Measurements from ENCODE around the gene CDSN. TPM values are rescaled to one million over a fixed set of nuclear protein-coding genes. Genes with fewer than 3 reads are reported as not detected.
A peak's percentile ranks its signal among the peaks of the same experiment; 100 is the strongest.

Gene CDSN
- total RNA-seq, 2 donors from 2014 or later = 0.50 to 1.5 TPM

GRCh38 chr6:31132806-31133205 lies 12.6 kb upstream of the CDSN start:
- Histone ChIP-seq H3K4me1 (replicated peaks) (no peaks in the 10 kb centered on the region), H3K36me3 (no peaks in the 10 kb centered on the region), H3K9me3 (no peaks in the 10 kb centered on the region), H3K27me3 (replicated peaks; ENCODE audit: insufficient read depth) (no peaks in the 10 kb centered on the region), H3K4me3 (no peak overlapping the region), H3K27ac (no peak overlapping the region)
- 76% methylated on average over 6 of the region's 6 CpGs for WGBS
- DNase-seq (ENCODE audit: low spot score) = no peak
- intact Hi-C loops (cut with DNase I) = no loop called here
- TF ChIP-seq POLR2AphosphoS5 (IDR thresholded peaks at IDR 0.05) (no peak), POLR2A (IDR thresholded peaks at IDR 0.05) (no peak), CTCF (IDR thresholded peaks at IDR 0.05) (no peak)

GRCh38 chr6:31131595-31131994 lies 11.3 kb upstream of the CDSN start:
- H3K4me1 ChIP-seq (replicated peaks) = no peaks in the 10 kb centered on the region
- no peak for DNase-seq (ENCODE audit: low spot score)
- H3K36me3 ChIP-seq = no peaks in the 10 kb centered on the region
- no peak overlapping the region for H3K27ac ChIP-seq
- TF ChIP-seq POLR2AphosphoS5 (IDR thresholded peaks at IDR 0.05) (no peak), POLR2A (IDR thresholded peaks at IDR 0.05) (no peak), CTCF (IDR thresholded peaks at IDR 0.05) (no peak)
- no peaks in the 10 kb centered on the region for H3K9me3 ChIP-seq
- H3K27me3 ChIP-seq (replicated peaks; ENCODE audit: insufficient read depth) = no peaks in the 10 kb centered on the region
- intact Hi-C loops (cut with DNase I) = no loop called here
- H3K4me3 ChIP-seq = no peak overlapping the region
- 96% methylated on average over 3 of the region's 3 CpGs for WGBS

- 96% methylated on average over 3 of the region's 3 CpGs for WGBS
- intact Hi-C loops (cut with DNase I) = no loop called here
- Histone ChIP-seq H3K4me3 (no peak overlapping the region), H3K4me1 (replicated peaks) (no peaks in the 10 kb centered on the region), H3K36me3 (no peaks in the 10 kb centered on the region), H3K9me3 (no peaks in the 10 kb centered on the region), H3K27ac (no peak overlapping the region), H3K27me3 (replicated peaks; ENCODE audit: insufficient read depth) (no peaks in the 10 kb centered on the region)
- TF ChIP-seq POLR2A (IDR thresholded peaks at IDR 0.05) (no peak), CTCF (IDR thresholded peaks at IDR 0.05) (no peak), POLR2AphosphoS5 (IDR thresholded peaks at IDR 0.05) (no peak)
- DNase-seq (ENCODE audit: low spot score) = no peak
Observed at GRCh38 chr6:31130751-31131150, 10.5 kb upstream of the CDSN start.

GRCh38 chr6:31129130-31129529 lies 8.9 kb upstream of the CDSN start:
- no peaks in the 10 kb centered on the region for H3K4me1 ChIP-seq (replicated peaks)
- H3K9me3 ChIP-seq = no peaks in the 10 kb centered on the region
- DNase-seq (ENCODE audit: low spot score) = peak; percentile 51
- H3K27ac ChIP-seq = peak overlapping the region in 1 of 2 donors; percentile 63
- no peaks in the 10 kb centered on the region for H3K27me3 ChIP-seq (replicated peaks; ENCODE audit: insufficient read depth)
- intact Hi-C loops (cut with DNase I) = no loop called here
- WGBS = 31% methylated on average over 4 of the region's 4 CpGs
- TF ChIP-seq CTCF (IDR thresholded peaks at IDR 0.05) (no peak), POLR2AphosphoS5 (IDR thresholded peaks at IDR 0.05) (peak; percentile 65)
- H3K36me3 ChIP-seq = no peaks in the 10 kb centered on the region
- H3K4me3 ChIP-seq = no peak overlapping the region

GRCh38 chr6:31128093-31128676 lies 7.9 kb upstream of the CDSN start:
- no peaks in the 10 kb centered on the region for H3K4me1 ChIP-seq (replicated peaks)
- no peaks in the 10 kb centered on the region for H3K9me3 ChIP-seq
- peak; percentile 73 to 78 (median 76) for TF ChIP-seq CTCF (IDR thresholded peaks at IDR 0.05)
- no peak for TF ChIP-seq POLR2A (IDR thresholded peaks at IDR 0.05)
- no peak for TF ChIP-seq POLR2AphosphoS5 (IDR thresholded peaks at IDR 0.05)
- WGBS = 11% methylated on average over 8 of the region's 8 CpGs
- peak; percentile 66 for DNase-seq (ENCODE audit: low spot score)
- H3K27me3 ChIP-seq (replicated peaks; ENCODE audit: insufficient read depth) = no peaks in the 10 kb centered on the region
- H3K36me3 ChIP-seq = no peaks in the 10 kb centered on the region
- no peak overlapping the region for H3K4me3 ChIP-seq
- intact Hi-C loops (cut with DNase I) = no loop called here
- no peak overlapping the region for H3K27ac ChIP-seq

All from prostate gland (tissue), 2 donors.